ENCODE results near the gene GPX7.

GRCh38 chr1:52651904-52652303, 49.7 kb downstream of the GPX7 start:
- TF ChIP-seq POLR2AphosphoS5 (IDR thresholded peaks at IDR 0.05; ENCODE audit: borderline replicate concordance, low read depth, low read length) = no peak
- TF ChIP-seq EZH2 (IDR thresholded peaks at IDR 0.05) = no peak
- no peak for TF ChIP-seq FOXP2 (optimal IDR thresholded peaks at IDR 0.05; ENCODE audit: control extremely low read depth, extremely low read length, insufficient read depth)
